ENCODE measurements around the gene MAPT. TPM values are rescaled to one million over a fixed set of nuclear protein-coding genes. Genes with fewer than 3 reads are reported as not detected.

MAPT gene
- total and polyA plus RNA-seq, 2 of the 13 experiments (the other 11 are each of a cell fraction or from before 2014, with no cell fraction given), result 2.1 to 2.8 TPM

- in situ Hi-C loops (cut with HindIII; ENCODE audit: extremely low pct_ligation_motif_present, low pct_unique_long_range_greater_than_20kb), result no loop called here
Observed at GRCh38 chr17:46064460-46064859, 170.1 kb downstream of the MAPT start.

GRCh38 chr17:46071796-46072195 lies 177.4 kb downstream of the MAPT start:
- in situ Hi-C loops (cut with HindIII; ENCODE audit: extremely low pct_ligation_motif_present, low pct_unique_long_range_greater_than_20kb) (no loop called here), intact Hi-C loops (cut with micrococcal nuclease; ENCODE audit: unreplicated experiment) (loop anchor here (10.0 kb wide), 1 partner anchor 123 kb away; the partner anchor contains the start of gene KANSL1)
- no peaks in the 10 kb centered on the region for H3K9me3 ChIP-seq (ENCODE audit: low read length)
- no peak overlapping the region for H3K27ac ChIP-seq (ENCODE audit: extremely low read length, insufficient read depth, low read length)
- peaks cover 5 to 58% of the 10 kb centered on the region in 2 experiments for H3K36me3 ChIP-seq (replicated peaks in 1 of 2; ENCODE audit: control insufficient read depth in 1 of 2, insufficient read depth in 2 of 2, low read length in 2 of 2)
- POLR2A ChIA-PET, result no interaction called here
- no peak overlapping the region for H3K9ac ChIP-seq (ENCODE audit: insufficient read depth, low read depth, low read length)
- BruUV-seq (replicated peaks), result no TSS peak
- CTCF ChIA-PET (ENCODE audit: low intra/inter-chr PET ratio, low total read pairs), result no interaction called here
- H3K4me2 ChIP-seq (ENCODE audit: low read depth, low read length), result no peak overlapping the region
- peaks cover 26% of the 10 kb centered on the region for H3K79me2 ChIP-seq (ENCODE audit: insufficient read depth, low read length)
- H3K4me1 ChIP-seq (ENCODE audit: insufficient read depth, low read length), result peaks cover 11% of the 10 kb centered on the region
- no peak for DNase-seq (ENCODE audit: low spot score)
- no peaks in the 10 kb centered on the region for H3K27me3 ChIP-seq (ENCODE audit: control insufficient read depth in 1 of 2, insufficient read depth in 2 of 2, low read length in 2 of 2)
- H2AFZ ChIP-seq (ENCODE audit: low read length), result no peak overlapping the region
- 98% methylated on average over 5 of the region's 5 CpGs for WGBS (ENCODE audit: low lambda C conversion rate)
- H4K20me1 ChIP-seq (ENCODE audit: insufficient read depth, low read length), result peaks cover 11% of the 10 kb centered on the region
- no peak for TF ChIP-seq HOXA7 (CRISPR knock-in tag; IDR thresholded peaks at IDR 0.05)
- no peak for TF ChIP-seq SNAI1 (CRISPR knock-in tag; IDR thresholded peaks at IDR 0.05; ENCODE audit: borderline replicate concordance)
- no peak for TF ChIP-seq ZNF207 (IDR thresholded peaks at IDR 0.05; ENCODE audit: borderline replicate concordance)
- TF ChIP-seq ZNF205 (CRISPR knock-in tag; IDR thresholded peaks at IDR 0.05), result no peak
- no peak for TF ChIP-seq ZNF276 (CRISPR knock-in tag; IDR thresholded peaks at IDR 0.05; ENCODE audit: low read depth)
- TF ChIP-seq HHEX (CRISPR knock-in tag; IDR thresholded peaks at IDR 0.05), result no peak
- TF ChIP-seq ISX (CRISPR knock-in tag; conservative IDR thresholded peaks at IDR 0.05), result no peak
- no peak for TF ChIP-seq BCLAF1 (IDR thresholded peaks at IDR 0.05)
- TF ChIP-seq SOX5 (CRISPR knock-in tag; IDR thresholded peaks at IDR 0.05; ENCODE audit: borderline replicate concordance), result no peak
- TF ChIP-seq GATAD2A (CRISPR knock-in tag; IDR thresholded peaks at IDR 0.05), result no peak
- TF ChIP-seq ZMYM2 (CRISPR knock-in tag; IDR thresholded peaks at IDR 0.05), result no peak
- no peak for TF ChIP-seq SRSF9 (IDR thresholded peaks at IDR 0.05; ENCODE audit: borderline replicate concordance, insufficient read depth, low read depth, low read length, poor library complexity, severe bottlenecking)
- TF ChIP-seq ZMAT5 (CRISPR knock-in tag; IDR thresholded peaks at IDR 0.05; ENCODE audit: borderline replicate concordance, low read depth), result no peak
- no peak for TF ChIP-seq HNF4A (CRISPR knock-in tag; IDR thresholded peaks at IDR 0.05)
- no peak for FAIRE-seq
- H3K4me3 ChIP-seq (replicated peaks in 1 of 3; ENCODE audit: insufficient read depth in 1 of 3, low read depth in 2 of 3, low read length in 3 of 3), result no peak overlapping the region
- no peak for ATAC-seq

More at GRCh38 chr17:46064460-46064859, 170.1 kb downstream of the MAPT start:
- BruUV-seq (replicated peaks), result no TSS peak
- H2AFZ ChIP-seq (ENCODE audit: low read length), result no peak overlapping the region
- H3K27me3 ChIP-seq (ENCODE audit: control insufficient read depth in 1 of 2, insufficient read depth in 2 of 2, low read length in 2 of 2), result no peaks in the 10 kb centered on the region
- FAIRE-seq, result no peak
- ATAC-seq, result no peak
- H3K79me2 ChIP-seq (ENCODE audit: insufficient read depth, low read length), result peaks cover 9% of the 10 kb centered on the region
- WGBS (ENCODE audit: low lambda C conversion rate), result 100% methylated on average over 1 of the region's 1 CpG
- POLR2A ChIA-PET, result no interaction called here
- no peak overlapping the region for H3K27ac ChIP-seq (ENCODE audit: extremely low read length, insufficient read depth, low read length)
- intact Hi-C loops (cut with micrococcal nuclease; ENCODE audit: unreplicated experiment), result no loop called here
- H3K4me3 ChIP-seq (replicated peaks in 1 of 3; ENCODE audit: insufficient read depth in 1 of 3, low read depth in 2 of 3, low read length in 3 of 3), result no peak overlapping the region
- no peak overlapping the region for H3K9ac ChIP-seq (ENCODE audit: insufficient read depth, low read depth, low read length)
- CTCF ChIA-PET (ENCODE audit: low intra/inter-chr PET ratio, low total read pairs), result no interaction called here
- no peaks in the 10 kb centered on the region for H3K4me1 ChIP-seq (ENCODE audit: insufficient read depth, low read length)
- H3K36me3 ChIP-seq (replicated peaks in 1 of 2; ENCODE audit: control insufficient read depth in 1 of 2, insufficient read depth in 2 of 2, low read length in 2 of 2), result peaks cover 19 to 76% of the 10 kb centered on the region in 2 experiments
- DNase-seq (ENCODE audit: low spot score), result no peak
- no peaks in the 10 kb centered on the region; the same call in 1 of the 2 replicates for H4K20me1 ChIP-seq (ENCODE audit: insufficient read depth, low read length)
- H3K4me2 ChIP-seq (ENCODE audit: low read depth, low read length), result no peak overlapping the region
- TF ChIP-seq NFE2L1 (CRISPR knock-in tag; IDR thresholded peaks at IDR 0.05; ENCODE audit: borderline replicate concordance) (no peak), SCMH1 (CRISPR knock-in tag; IDR thresholded peaks at IDR 0.05; ENCODE audit: borderline replicate concordance) (no peak), ZNF367 (CRISPR knock-in tag; IDR thresholded peaks at IDR 0.05; ENCODE audit: borderline replicate concordance) (no peak), RBM22 (optimal IDR thresholded peaks at IDR 0.05; ENCODE audit: low read length) (peak; percentile 76)
- H3K9me3 ChIP-seq (ENCODE audit: low read length), result no peaks in the 10 kb centered on the region

Measured in HepG2 (cell line).